ENCODE results near the gene IGIP. TPM values are rescaled to one million over a fixed set of nuclear protein-coding genes. Genes with fewer than 3 reads are reported as not detected.
A peak's percentile ranks its signal among the peaks of the same experiment; 100 is the strongest.

The IGIP gene
- total and polyA plus RNA-seq, 2 donors (not counting 3 experiments of a cell fraction or from before 2014, with no cell fraction given): 0.86 to 3.3 TPM

DNA sequence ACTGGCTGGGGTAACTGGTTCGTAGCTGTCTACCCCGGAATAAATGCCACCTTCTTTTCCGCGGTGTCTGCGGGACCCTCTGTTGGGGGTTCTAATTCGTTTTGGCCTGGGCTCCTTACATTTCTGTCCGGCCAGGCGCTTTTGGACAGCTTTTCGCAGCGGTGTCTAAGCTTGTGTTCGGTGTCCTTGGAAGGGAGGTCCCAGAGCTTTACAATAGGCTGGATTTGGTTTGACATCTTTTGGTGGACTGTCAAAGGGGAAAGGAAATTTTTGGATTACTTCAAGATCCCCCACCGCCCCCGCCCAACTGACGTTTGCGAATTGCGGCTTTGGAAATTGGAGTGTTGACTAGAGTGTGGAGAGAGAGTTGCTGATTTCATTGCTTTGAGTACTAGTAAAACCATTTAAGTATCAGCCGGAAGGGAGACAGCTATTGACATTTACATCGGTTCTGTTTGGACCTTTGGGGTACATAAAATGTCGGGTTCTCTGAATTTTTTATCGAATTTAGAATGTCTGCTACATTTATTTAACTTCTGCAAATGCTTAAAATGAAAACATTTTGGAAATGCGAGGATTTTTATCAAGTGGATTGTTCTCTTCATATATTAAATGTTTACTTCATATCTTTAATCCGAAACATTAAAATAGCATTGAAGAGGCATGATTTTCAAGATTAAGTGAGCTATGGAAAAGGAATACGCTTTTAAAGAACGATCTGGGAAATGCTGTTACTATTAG lies 16.5 kb upstream of the IGIP start:
- Histone ChIP-seq H3K79me2 (ENCODE audit: control insufficient read depth, insufficient read depth, low read length) (peaks cover 7% of the 10 kb centered on the region), H3K4me1 (ENCODE audit: control insufficient read depth, extremely low read depth, insufficient read depth, low read length) (peaks cover 17% of the 10 kb centered on the region), H3K9ac (replicated peaks; ENCODE audit: extremely low read depth, insufficient read depth, low read length) (no peak overlapping the region), H3K27me3 (ENCODE audit: control insufficient read depth in 2 of 2, insufficient read depth in 2 of 2, low read length in 2 of 2) (peaks cover 26 to 59% of the 10 kb centered on the region in 2 experiments), H3K9me3 (replicated peaks; ENCODE audit: control insufficient read depth, insufficient read depth, low read length) (no peaks in the 10 kb centered on the region), H3K4me3 (replicated peaks in 1 of 3; ENCODE audit: insufficient read depth in 1 of 3, low read depth in 1 of 3, low read length in 3 of 3) (no peak overlapping the region), H3K36me3 (ENCODE audit: control insufficient read depth in 2 of 2, extremely low read depth in 1 of 2, insufficient read depth in 2 of 2, low read length in 2 of 2) (no peaks in the 10 kb centered on the region), H3K9me1 (replicated peaks; ENCODE audit: control insufficient read depth, extremely low read depth, insufficient read depth, low read length) (no peaks in the 10 kb centered on the region), H3K27ac (ENCODE audit: insufficient read depth, low read depth, low read length) (no peak overlapping the region), H4K20me1 (replicated peaks; ENCODE audit: control insufficient read depth, extremely low read depth, insufficient read depth, low read length) (no peaks in the 10 kb centered on the region), H2AFZ (ENCODE audit: low read depth, low read length) (no peak overlapping the region), H3K4me2 (ENCODE audit: insufficient read depth, low read length) (peak overlapping the region; percentile 21)
- DNase-seq (ENCODE audit: low read depth, low spot score): no peak
- intact Hi-C loops (cut with micrococcal nuclease) (loop anchor here (2.0 kb wide), 1 partner anchor 66 kb away; the partner anchor contains the start of gene NRG2), dilution Hi-C loops (cut with MboI; ENCODE audit: extremely low pct_ligation_motif_present, low sequenced_read_pairs) (no loop called here)
- BruUV-seq (replicated peaks): no TSS peak
- no peak for FAIRE-seq
- TF ChIP-seq MYC (IDR thresholded peaks at IDR 0.05; ENCODE audit: low read depth, low read length) (no peak), FOS (IDR thresholded peaks at IDR 0.05; ENCODE audit: borderline replicate concordance, insufficient read depth, low read length) (no peak), EZH2 (IDR thresholded peaks at IDR 0.05; ENCODE audit: borderline replicate concordance, low read depth, low read length, severe bottlenecking) (peak; percentile 47), POLR2A (IDR thresholded peaks at IDR 0.05; ENCODE audit: low read depth, low read length) (no peak), JUN (IDR thresholded peaks at IDR 0.05; ENCODE audit: borderline replicate concordance, insufficient read depth, insufficient read length, low read depth) (no peak), POLR2AphosphoS5 (IDR thresholded peaks at IDR 0.05; ENCODE audit: insufficient read depth, low read depth, low read length) (no peak), GATA2 (IDR thresholded peaks at IDR 0.05; ENCODE audit: insufficient read depth, insufficient read length, low read depth, low read length) (no peak)
- TF ChIP-seq, protein P1, sequence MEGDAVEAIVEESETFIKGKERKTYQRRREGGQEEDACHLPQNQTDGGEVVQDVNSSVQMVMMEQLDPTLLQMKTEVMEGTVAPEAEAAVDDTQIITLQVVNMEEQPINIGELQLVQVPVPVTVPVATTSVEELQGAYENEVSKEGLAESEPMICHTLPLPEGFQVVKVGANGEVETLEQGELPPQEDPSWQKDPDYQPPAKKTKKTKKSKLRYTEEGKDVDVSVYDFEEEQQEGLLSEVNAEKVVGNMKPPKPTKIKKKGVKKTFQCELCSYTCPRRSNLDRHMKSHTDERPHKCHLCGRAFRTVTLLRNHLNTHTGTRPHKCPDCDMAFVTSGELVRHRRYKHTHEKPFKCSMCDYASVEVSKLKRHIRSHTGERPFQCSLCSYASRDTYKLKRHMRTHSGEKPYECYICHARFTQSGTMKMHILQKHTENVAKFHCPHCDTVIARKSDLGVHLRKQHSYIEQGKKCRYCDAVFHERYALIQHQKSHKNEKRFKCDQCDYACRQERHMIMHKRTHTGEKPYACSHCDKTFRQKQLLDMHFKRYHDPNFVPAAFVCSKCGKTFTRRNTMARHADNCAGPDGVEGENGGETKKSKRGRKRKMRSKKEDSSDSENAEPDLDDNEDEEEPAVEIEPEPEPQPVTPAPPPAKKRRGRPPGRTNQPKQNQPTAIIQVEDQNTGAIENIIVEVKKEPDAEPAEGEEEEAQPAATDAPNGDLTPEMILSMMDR (IDR thresholded peaks at IDR 0.05; ENCODE audit: extremely low read depth in 1 of 2, insufficient read depth in 1 of 2, low read depth in 1 of 2, low read length in 2 of 2): no peak
- TF ChIP-seq, protein P2, sequence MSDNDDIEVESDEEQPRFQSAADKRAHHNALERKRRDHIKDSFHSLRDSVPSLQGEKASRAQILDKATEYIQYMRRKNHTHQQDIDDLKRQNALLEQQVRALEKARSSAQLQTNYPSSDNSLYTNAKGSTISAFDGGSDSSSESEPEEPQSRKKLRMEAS (IDR thresholded peaks at IDR 0.05; ENCODE audit: insufficient read depth, insufficient read length): no peak
- CTCF ChIA-PET: interaction anchor here (0.7 to 2.2 kb wide), 5 partner anchors 12 to 47 kb away, joined by 3 to 7 read pairs (median 3); no protein-coding TSS in a partner anchor
- POLR2A ChIA-PET: interaction anchor here (0.7 kb wide), 1 partner anchor 236 kb away, joined by 5 read pairs; no protein-coding TSS in a partner anchor

Measured in endothelial cell of umbilical vein (primary cell).